ENCODE measurements around the gene TSSK2. TPM values are rescaled to one million over a fixed set of nuclear protein-coding genes. Genes with fewer than 3 reads are reported as not detected.

Gene TSSK2
- polyA plus RNA-seq, 1 experiment, result not detected

DNA sequence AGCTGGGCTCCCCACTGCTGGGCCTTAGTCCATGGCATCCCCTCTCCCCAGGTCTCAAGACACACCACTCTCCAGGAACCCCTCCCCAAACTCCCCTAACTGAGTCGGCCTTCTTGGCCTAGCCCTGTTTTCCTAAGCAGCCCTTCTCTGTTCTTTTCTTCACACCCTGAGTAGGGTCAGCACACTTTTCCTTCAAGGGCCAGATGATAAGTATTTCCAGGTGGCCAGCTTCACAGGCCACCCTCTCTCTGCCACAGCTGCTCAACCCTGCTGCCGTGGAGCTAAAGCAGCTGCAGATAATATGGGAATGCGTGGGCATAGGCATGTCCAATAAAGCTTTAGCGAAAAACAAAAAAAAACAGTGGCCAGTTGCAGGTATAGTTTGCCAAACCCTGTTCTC lies 33.0 kb upstream of the TSSK2 start:
- Histone ChIP-seq H3K4me3 (ENCODE audit: low read depth, low read length) (no peak overlapping the region), H3K9me3 (ENCODE audit: control insufficient read depth, insufficient read depth, low read length) (no peaks in the 10 kb centered on the region), H3K27ac (ENCODE audit: low read depth, low read length) (no peak overlapping the region), H3K27me3 (ENCODE audit: control insufficient read depth, insufficient read depth, low read length) (no peaks in the 10 kb centered on the region)
- ChIA-PET CTCF (no interaction called here), POLR2A (interaction anchor here (0.5 kb wide), 1 partner anchor 25 kb away, joined by 8 read pairs; no protein-coding TSS in a partner anchor)
- TF ChIP-seq CTCF (IDR thresholded peaks at IDR 0.05; ENCODE audit: low read depth, low read length), result no peak
- no peak for DNase-seq (ENCODE audit: low read depth, low spot score)

- ChIA-PET POLR2A (interaction anchor here (0.5 to 1.3 kb wide), 5 partner anchors 18 to 71 kb away, joined by 3 to 7 read pairs (median 4); partner anchors contain the start of genes DGCR2 and ESS2), CTCF (interaction anchor here (0.9 to 1.4 kb wide), 2 partner anchors 14 to 41 kb away, joined by 3 to 4 read pairs; partner anchors contain the start of gene ESS2)
- DNase-seq (ENCODE audit: low read depth, low spot score), result peak; percentile 66
Observed at GRCh38 chr22:19103880-19104821, 27.0 kb upstream of the TSSK2 start.

GRCh38 chr22:19105456-19105855 lies 25.7 kb upstream of the TSSK2 start:
- H3K27ac ChIP-seq (ENCODE audit: low read depth, low read length), result no peak overlapping the region
- POLR2A ChIA-PET, result no interaction called here
- TF ChIP-seq CTCF (IDR thresholded peaks at IDR 0.05; ENCODE audit: low read depth, low read length), result no peak
- H3K4me3 ChIP-seq (ENCODE audit: low read depth, low read length), result no peak overlapping the region
- H3K9me3 ChIP-seq (ENCODE audit: control insufficient read depth, insufficient read depth, low read length), result no peaks in the 10 kb centered on the region
- no peaks in the 10 kb centered on the region for H3K27me3 ChIP-seq (ENCODE audit: control insufficient read depth, insufficient read depth, low read length)
- no peak for DNase-seq (ENCODE audit: low read depth, low spot score)
- CTCF ChIA-PET, result no interaction called here

More at GRCh38 chr22:19103880-19104821, 27.0 kb upstream of the TSSK2 start:
- peak overlapping the region; percentile 92 for H3K27ac ChIP-seq (ENCODE audit: low read depth, low read length)
- H3K4me3 ChIP-seq (ENCODE audit: low read depth, low read length), result peak overlapping the region; percentile 22
- no peaks in the 10 kb centered on the region for H3K9me3 ChIP-seq (ENCODE audit: control insufficient read depth, insufficient read depth, low read length)
- no peaks in the 10 kb centered on the region for H3K27me3 ChIP-seq (ENCODE audit: control insufficient read depth, insufficient read depth, low read length)
- no peak for TF ChIP-seq CTCF (IDR thresholded peaks at IDR 0.05; ENCODE audit: low read depth, low read length)

DNA sequence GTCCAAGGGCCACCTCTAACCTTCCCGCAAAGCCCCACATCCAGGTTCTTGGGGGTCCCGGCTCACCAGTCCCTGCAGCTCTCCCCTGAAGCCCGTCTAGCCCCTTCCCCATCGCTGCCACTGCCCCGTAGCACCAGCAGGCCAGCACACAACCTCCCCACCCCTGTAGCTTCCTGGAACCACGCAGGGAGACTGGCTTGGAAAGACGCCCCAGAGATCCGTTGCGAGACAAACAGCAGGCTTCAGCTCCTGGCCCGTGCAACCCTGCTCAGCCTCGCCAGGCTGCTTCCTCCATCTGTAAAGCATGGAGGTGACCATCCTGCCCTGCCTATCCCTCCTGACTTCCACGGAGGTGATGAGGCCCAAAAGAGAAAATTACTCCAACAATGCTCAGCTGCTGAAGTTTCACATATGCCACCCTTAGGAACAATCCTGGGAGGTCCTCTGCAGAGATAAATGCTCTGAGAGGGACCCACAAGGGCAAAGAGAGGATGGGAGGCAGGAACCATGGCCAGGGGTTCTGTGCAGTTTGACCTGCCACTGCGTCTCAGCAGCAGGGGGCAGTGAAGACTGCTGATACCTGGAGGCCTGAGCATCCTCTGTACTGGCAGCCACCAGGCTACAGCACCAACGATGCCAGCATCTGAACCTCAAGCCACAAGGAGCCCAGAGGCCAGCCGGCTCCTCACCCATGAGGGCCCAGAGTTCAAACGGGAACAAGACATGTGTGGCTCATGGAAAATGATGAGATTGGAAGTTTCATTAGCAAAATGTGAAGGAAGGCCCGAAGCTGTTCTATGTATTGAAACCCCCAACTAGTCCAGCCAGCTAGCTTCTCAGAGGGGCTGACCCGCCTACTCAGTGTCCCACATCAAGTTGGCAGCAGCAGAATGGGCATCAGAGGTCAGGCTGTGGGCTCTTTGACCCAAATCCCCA lies 25.0 kb upstream of the TSSK2 start:
- peak; percentile 30; the same call in 1 of the 2 replicates for TF ChIP-seq CTCF (IDR thresholded peaks at IDR 0.05; ENCODE audit: low read depth, low read length)
- no peak overlapping the region for H3K27ac ChIP-seq (ENCODE audit: low read depth, low read length)
- H3K9me3 ChIP-seq (ENCODE audit: control insufficient read depth, insufficient read depth, low read length), result no peaks in the 10 kb centered on the region
- ChIA-PET CTCF (no interaction called here), POLR2A (no interaction called here)
- no peak overlapping the region for H3K4me3 ChIP-seq (ENCODE audit: low read depth, low read length)
- H3K27me3 ChIP-seq (ENCODE audit: control insufficient read depth, insufficient read depth, low read length), result no peaks in the 10 kb centered on the region
- DNase-seq (ENCODE audit: low read depth, low spot score), result no peak

Measured in AG04450 (cell line).